HEK293 (cell line): ENCODE measurements around the gene RNF166.

ENCODE experiments used
- AEBP2 ChIP-seq: fragments of 450-650 bp; formaldehyde crosslinking; IDR thresholded peaks from 2 replicates; pipeline ENCODE4 v1.5.1; 2016; ENCODE audit warnings: missing biosample characterization, missing genetic modification characterization, borderline replicate concordance
- BCL11B ChIP-seq: fragments of 450-650 bp; formaldehyde crosslinking; IDR thresholded peaks from 2 replicates; pipeline ENCODE4 v1.5.1; 2016; ENCODE audit warnings: low read depth, missing biosample characterization, missing genetic modification characterization
- CTCF ChIP-seq: fragments of 450-650 bp; formaldehyde crosslinking; IDR thresholded peaks from 2 replicates; pipeline ENCODE4 v1.5.1; 2016; ENCODE audit warnings: missing biosample characterization, missing genetic modification characterization
- HOXD13 ChIP-seq: sonication (generic); formaldehyde crosslinking; IDR thresholded peaks from 2 replicates; pipeline ENCODE4 v1.8.0; 2022; ENCODE audit warnings: missing genetic modification reagents, borderline replicate concordance
- KLF10 ChIP-seq: fragments of 450-650 bp; IDR thresholded peaks from 2 replicates; pipeline ENCODE4 v1.5.1; 2018; ENCODE audit warnings: missing biosample characterization, mild to moderate bottlenecking, missing genetic modification characterization
- KLF7 ChIP-seq: fragments of 450-650 bp; formaldehyde crosslinking; IDR thresholded peaks from 2 replicates; pipeline ENCODE4 v1.5.1; 2016; ENCODE audit warnings: missing biosample characterization, missing genetic modification characterization, borderline replicate concordance
- MEIS1 ChIP-seq: sonication (generic); formaldehyde crosslinking; IDR thresholded peaks from 2 replicates; pipeline ENCODE4 v1.8.1; 2022; ENCODE audit warnings: missing genetic modification reagents, mild to moderate bottlenecking, borderline replicate concordance
- MYNN ChIP-seq: fragments of 450-650 bp; formaldehyde crosslinking; IDR thresholded peaks from 2 replicates; pipeline ENCODE4 v1.5.1; 2016; ENCODE audit warnings: missing biosample characterization, missing genetic modification characterization, borderline replicate concordance
- REPIN1 ChIP-seq: fragments of 450-650 bp; formaldehyde crosslinking; IDR thresholded peaks from 2 replicates; pipeline ENCODE4 v1.5.1; 2017; ENCODE audit warnings: missing biosample characterization, missing genetic modification characterization, low read depth
- SCRT2 ChIP-seq: fragments of 450-650 bp; formaldehyde crosslinking; IDR thresholded peaks from 2 replicates; pipeline ENCODE4 v1.5.1; 2016; ENCODE audit warnings: missing biosample characterization, missing genetic modification characterization
- SP3 ChIP-seq: fragments of 450-650 bp; formaldehyde crosslinking; IDR thresholded peaks from 2 replicates; pipeline ENCODE4 v1.5.1; 2016; ENCODE audit warnings: missing biosample characterization, missing genetic modification characterization
- SP7 ChIP-seq: fragments of 450-650 bp; formaldehyde crosslinking; IDR thresholded peaks from 2 replicates; pipeline ENCODE4 v1.5.1; 2016; ENCODE audit warnings: missing biosample characterization, missing genetic modification characterization
- ZBTB1 ChIP-seq: fragments of 450-650 bp; formaldehyde crosslinking; IDR thresholded peaks from 2 replicates; pipeline ENCODE4 v1.5.1; 2016; ENCODE audit warnings: missing biosample characterization, missing genetic modification characterization
- ZBTB21 ChIP-seq: fragments of 450-650 bp; formaldehyde crosslinking; IDR thresholded peaks from 2 replicates; pipeline ENCODE4 v1.5.1; 2017; ENCODE audit warnings: missing biosample characterization, missing genetic modification characterization
- ZBTB26 ChIP-seq: fragments of 450-650 bp; formaldehyde crosslinking; optimal IDR thresholded peaks from 2 replicates; pipeline ENCODE3; 2016; ENCODE audit warnings: missing biosample characterization, mild to moderate bottlenecking, missing genetic modification characterization
- ZFP41 ChIP-seq: fragments of 450-650 bp; formaldehyde crosslinking; IDR thresholded peaks from 2 replicates; pipeline ENCODE4 v1.5.1; 2016; ENCODE audit warnings: missing biosample characterization, missing genetic modification characterization, borderline replicate concordance
- ZNF114 ChIP-seq: fragments of 450-650 bp; formaldehyde crosslinking; IDR thresholded peaks from 2 replicates; pipeline ENCODE4 v1.5.0; 2017; ENCODE audit warnings: missing biosample characterization, missing genetic modification characterization
- ZNF18 ChIP-seq: fragments of 450-650 bp; formaldehyde crosslinking; IDR thresholded peaks from 2 replicates; pipeline ENCODE4 v1.5.1; 2016; ENCODE audit warnings: missing biosample characterization, missing genetic modification characterization
- ZNF274 ChIP-seq, 2 experiments: fragments of 200-500 bp in 1 of 2; fragments of 450-650 bp in 1 of 2; sonication (Bioruptor generic) in 1 of 2; formaldehyde crosslinking in 1 of 2; IDR thresholded peaks; 2 replicates each; pipeline versions ENCODE4 v1.5.1 to v1.6.1; 2014 to 2016; ENCODE audit warnings: borderline replicate concordance in 1 of 2, inconsistent platforms in 1 of 2, low read length in 1 of 2, missing biosample characterization in 1 of 2, missing genetic modification characterization in 1 of 2
- ZNF341 ChIP-seq: fragments of 450-650 bp; formaldehyde crosslinking; IDR thresholded peaks from 2 replicates; pipeline ENCODE4; 2016; ENCODE audit warnings: low read depth, missing biosample characterization, missing genetic modification characterization
- ZNF404 ChIP-seq: fragments of 450-650 bp; formaldehyde crosslinking; IDR thresholded peaks from 2 replicates; pipeline ENCODE4 v1.5.1; 2017; ENCODE audit warnings: missing biosample characterization, missing genetic modification characterization
- ZNF473 ChIP-seq: fragments of 450-650 bp; formaldehyde crosslinking; IDR thresholded peaks from 2 replicates; pipeline ENCODE4 v1.5.1; 2017; ENCODE audit warnings: missing biosample characterization, missing genetic modification characterization
- ZNF488 ChIP-seq: fragments of 450-650 bp; formaldehyde crosslinking; IDR thresholded peaks from 2 replicates; pipeline ENCODE4 v1.5.1; 2016; ENCODE audit warnings: missing biosample characterization, missing genetic modification characterization
- ZNF510 ChIP-seq: fragments of 450-650 bp; formaldehyde crosslinking; IDR thresholded peaks from 2 replicates; pipeline ENCODE4 v1.5.1; 2018; ENCODE audit warnings: mild to moderate bottlenecking, missing genetic modification characterization, missing biosample characterization; ENCODE audit not compliant: insufficient replicate concordance
- ZNF580 ChIP-seq: fragments of 450-650 bp; formaldehyde crosslinking; IDR thresholded peaks from 2 replicates; pipeline ENCODE4 v1.5.1; 2016; ENCODE audit warnings: missing biosample characterization, missing genetic modification characterization
- ZNF596 ChIP-seq: fragments of 450-650 bp; IDR thresholded peaks from 2 replicates; pipeline ENCODE4 v1.5.0; 2018; ENCODE audit warnings: missing biosample characterization, mild to moderate bottlenecking, missing genetic modification characterization, moderate library complexity
- ZNF610 ChIP-seq: fragments of 450-650 bp; formaldehyde crosslinking; IDR thresholded peaks from 2 replicates; pipeline ENCODE4 v1.5.1; 2016; ENCODE audit warnings: missing biosample characterization, missing genetic modification characterization, borderline replicate concordance
- ZNF624 ChIP-seq: fragments of 450-650 bp; formaldehyde crosslinking; IDR thresholded peaks from 2 replicates; pipeline ENCODE4 v1.5.1; 2017; ENCODE audit warnings: missing biosample characterization, missing genetic modification characterization
- ZNF658 ChIP-seq: fragments of 450-650 bp; formaldehyde crosslinking; IDR thresholded peaks from 2 replicates; pipeline ENCODE4; 2016; ENCODE audit warnings: missing biosample characterization, missing genetic modification characterization
- ZNF76 ChIP-seq: fragments of 450-650 bp; formaldehyde crosslinking; IDR thresholded peaks from 2 replicates; pipeline ENCODE4; 2016; ENCODE audit warnings: low read depth, missing biosample characterization, missing genetic modification characterization, borderline replicate concordance
- ZNF777 ChIP-seq: fragments of 450-650 bp; formaldehyde crosslinking; IDR thresholded peaks from 2 replicates; pipeline ENCODE4 v1.5.1; 2017; ENCODE audit warnings: missing biosample characterization, missing genetic modification characterization, borderline replicate concordance
- ZSCAN16 ChIP-seq: fragments of 450-650 bp; formaldehyde crosslinking; IDR thresholded peaks from 2 replicates; pipeline ENCODE4 v1.5.1; 2016; ENCODE audit warnings: missing biosample characterization, missing genetic modification characterization

Gene RNF166

GRCh38 chr16:88688013-88688778 is 18.0 kb downstream of the RNF166 start (continued):
- TF ChIP-seq ZSCAN16 (tag by site-specific recombination): no peak
- no peak for TF ChIP-seq ZNF580 (tag by site-specific recombination)
- TF ChIP-seq AEBP2: no peak
- no peak for TF ChIP-seq ZBTB1
- TF ChIP-seq HOXD13 (CRISPR knock-in tag): no peak
- TF ChIP-seq ZNF624 (tag by site-specific recombination): no peak
- no peak for TF ChIP-seq ZNF777 (tag by site-specific recombination)
- no peak for TF ChIP-seq ZBTB21 (tag by site-specific recombination)
- no peak for TF ChIP-seq REPIN1 (tag by site-specific recombination)
- TF ChIP-seq ZFP41: no peak
- TF ChIP-seq ZNF76 (tag by site-specific recombination): no peak
- TF ChIP-seq ZNF510 (tag by site-specific recombination): no peak
- TF ChIP-seq MEIS1: no peak
- TF ChIP-seq ZNF610 (tag by site-specific recombination): no peak
- TF ChIP-seq ZNF274 (IDR thresholded peaks at IDR 0.05; ENCODE audit: low read length): no peak
- TF ChIP-seq ZNF274 (tag by site-specific recombination; IDR thresholded peaks at IDR 0.05; ENCODE audit: borderline replicate concordance): no peak
- no peak for TF ChIP-seq ZNF488 (tag by site-specific recombination)
- peak; percentile 60; the same call in 1 of the 2 replicates for TF ChIP-seq SCRT2 (tag by site-specific recombination)
- no peak for TF ChIP-seq ZNF404 (tag by site-specific recombination)
- TF ChIP-seq SP7 (tag by site-specific recombination): peak; percentile 63; the same call in 1 of the 2 replicates
- no peak for TF ChIP-seq MYNN (tag by site-specific recombination)
- TF ChIP-seq ZNF114 (tag by site-specific recombination): no peak
- no peak for TF ChIP-seq BCL11B
- TF ChIP-seq ZNF341 (tag by site-specific recombination): no peak
- TF ChIP-seq CTCF (tag by site-specific recombination): no peak
- TF ChIP-seq ZNF473: no peak
- no peak for TF ChIP-seq KLF10 (tag by site-specific recombination)
- TF ChIP-seq ZBTB26 (tag by site-specific recombination): peak; percentile 10
- no peak for TF ChIP-seq ZNF658 (tag by site-specific recombination)
- TF ChIP-seq ZNF596 (tag by site-specific recombination): no peak
- peak; percentile 62 for TF ChIP-seq SP3 (tag by site-specific recombination)
- TF ChIP-seq KLF7: peak; percentile 86
- TF ChIP-seq ZNF18 (tag by site-specific recombination): no peak
